ENCODE data around the gene BSCL2.
"Not testable (repeated sequence)": the region's sequence is repeated elsewhere in the genome, so short reads cannot be mapped to it uniquely, and the experiment has no call there.

The BSCL2 gene

DNA sequence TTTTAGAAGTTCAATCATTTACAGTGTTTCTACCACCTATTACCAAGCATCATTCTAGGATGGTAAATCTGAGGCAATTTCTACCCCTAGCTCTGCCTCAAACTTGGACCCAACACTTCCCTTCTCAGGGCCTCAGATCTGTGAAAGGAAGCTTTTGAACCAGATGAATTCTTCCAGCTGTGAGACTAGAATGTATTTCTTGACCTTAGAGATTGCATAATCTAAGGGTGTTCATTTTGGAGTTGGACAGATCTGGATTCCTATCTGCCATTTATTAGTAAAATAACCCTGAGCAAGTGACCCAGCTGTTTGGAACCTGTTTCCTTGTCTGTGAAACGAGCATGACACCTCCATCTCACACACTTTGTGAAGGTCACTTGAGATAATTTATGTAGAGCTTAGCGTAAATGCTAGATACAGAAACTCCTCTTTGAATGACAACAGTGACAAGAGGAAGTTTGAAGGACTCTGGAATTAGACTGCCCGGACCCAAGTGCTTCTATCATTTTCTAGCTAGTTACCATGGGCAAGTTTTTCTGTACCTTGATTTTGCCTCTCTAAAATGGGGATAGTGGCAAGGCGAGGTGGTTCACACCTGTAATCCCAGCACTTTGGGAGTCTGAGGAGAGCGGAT lies 50.3 kb downstream of the BSCL2 start:
- DNase-seq (ENCODE audit: low read depth), result no peak

GRCh38 chr11:62654297-62654696 lies 52.9 kb downstream of the BSCL2 start:
- DNase-seq (ENCODE audit: low read depth), result no peak

GRCh38 chr11:62652161-62653006 lies 54.8 kb downstream of the BSCL2 start:
- DNase-seq (ENCODE audit: low read depth), result no peak

DNA sequence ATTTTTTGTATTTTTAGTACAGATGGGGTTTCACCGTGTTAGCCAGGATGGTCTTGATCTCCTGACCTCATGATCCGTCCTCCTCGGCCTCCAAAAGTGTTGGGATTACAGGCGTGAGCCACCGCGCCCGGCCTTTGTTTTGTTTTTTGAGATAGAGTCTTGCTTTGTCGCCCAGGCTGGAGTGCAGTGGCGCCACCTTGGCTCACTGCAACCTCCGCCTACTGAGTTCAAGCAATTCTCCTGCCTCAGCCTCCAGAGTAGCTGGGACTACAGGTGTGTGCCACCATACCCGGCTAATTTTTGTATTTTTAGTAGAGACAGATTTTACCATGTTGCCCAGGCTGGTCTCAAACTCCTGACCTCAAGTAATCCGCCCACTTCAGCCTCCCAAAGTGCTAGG lies 56.9 kb downstream of the BSCL2 start:
- DNase-seq (ENCODE audit: low read depth), result not testable (repeated sequence)

DNA sequence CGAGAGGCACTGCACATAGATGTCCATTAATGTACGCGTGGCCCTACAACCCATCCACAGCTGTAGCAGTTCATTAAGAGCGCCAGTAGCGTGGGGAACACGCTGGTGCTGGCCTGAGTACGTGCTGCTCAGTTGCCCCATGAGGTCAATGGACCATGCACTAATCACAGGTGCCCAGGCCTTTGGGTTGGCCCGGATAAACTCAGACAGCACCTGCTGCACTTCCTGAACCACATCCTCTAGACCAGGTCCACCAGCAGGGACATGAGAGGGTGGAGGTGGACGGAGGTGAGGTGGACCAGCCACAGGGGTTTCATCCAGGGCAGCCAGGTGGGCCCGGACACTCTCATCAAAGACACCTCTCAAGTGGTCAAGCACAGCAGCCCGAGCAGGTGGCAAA lies 57.7 kb downstream of the BSCL2 start:
- DNase-seq (ENCODE audit: low read depth), result no peak

DNA sequence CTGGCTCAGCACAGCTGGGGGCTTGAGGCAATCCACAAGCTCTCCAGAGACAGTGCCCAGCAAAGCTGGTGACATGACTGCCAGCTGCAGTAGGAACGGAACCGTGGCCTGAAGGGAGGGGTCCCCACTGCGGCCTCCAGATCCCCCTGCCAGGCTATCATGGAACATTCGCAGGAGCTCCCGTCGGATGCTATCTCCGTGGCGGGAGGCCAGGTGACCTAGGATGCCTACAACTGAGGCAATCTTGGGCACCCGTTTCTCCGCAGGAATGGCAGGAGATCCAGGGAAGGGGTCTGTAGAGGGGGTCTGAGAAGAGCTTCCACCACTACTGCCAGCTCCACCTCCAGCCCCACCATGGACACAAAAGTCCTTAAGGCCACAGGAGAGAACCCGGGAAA lies 58.3 kb downstream of the BSCL2 start:
- no peak for DNase-seq (ENCODE audit: low read depth)

GRCh38 chr11:62648185-62648966 lies 58.8 kb downstream of the BSCL2 start:
- no peak for DNase-seq (ENCODE audit: low read depth)

DNA sequence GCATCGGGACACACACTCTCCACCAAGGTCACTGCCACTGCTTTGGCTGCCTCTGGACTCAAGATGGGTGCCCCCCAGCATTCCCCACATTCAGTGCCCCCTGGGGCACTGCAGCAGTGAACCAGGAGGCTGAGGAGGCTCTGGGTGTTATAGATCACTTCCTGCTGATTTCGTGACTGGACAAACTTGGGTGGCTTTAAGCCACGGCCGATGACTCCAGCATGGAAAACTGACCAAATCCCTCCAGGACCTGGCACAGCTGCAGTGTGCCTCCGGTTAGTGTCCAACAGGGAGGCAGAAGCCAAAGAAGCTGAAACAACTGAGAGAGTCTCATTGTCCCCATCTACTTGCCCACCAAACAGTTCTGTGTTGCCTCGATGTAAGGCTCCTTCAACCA lies 59.6 kb downstream of the BSCL2 start:
- DNase-seq (ENCODE audit: low read depth), result no peak

- no peak for DNase-seq (ENCODE audit: low read depth)
These were observed 60.2 kb downstream of the BSCL2 start for GRCh38 chr11:62646825-62647608.

DNA sequence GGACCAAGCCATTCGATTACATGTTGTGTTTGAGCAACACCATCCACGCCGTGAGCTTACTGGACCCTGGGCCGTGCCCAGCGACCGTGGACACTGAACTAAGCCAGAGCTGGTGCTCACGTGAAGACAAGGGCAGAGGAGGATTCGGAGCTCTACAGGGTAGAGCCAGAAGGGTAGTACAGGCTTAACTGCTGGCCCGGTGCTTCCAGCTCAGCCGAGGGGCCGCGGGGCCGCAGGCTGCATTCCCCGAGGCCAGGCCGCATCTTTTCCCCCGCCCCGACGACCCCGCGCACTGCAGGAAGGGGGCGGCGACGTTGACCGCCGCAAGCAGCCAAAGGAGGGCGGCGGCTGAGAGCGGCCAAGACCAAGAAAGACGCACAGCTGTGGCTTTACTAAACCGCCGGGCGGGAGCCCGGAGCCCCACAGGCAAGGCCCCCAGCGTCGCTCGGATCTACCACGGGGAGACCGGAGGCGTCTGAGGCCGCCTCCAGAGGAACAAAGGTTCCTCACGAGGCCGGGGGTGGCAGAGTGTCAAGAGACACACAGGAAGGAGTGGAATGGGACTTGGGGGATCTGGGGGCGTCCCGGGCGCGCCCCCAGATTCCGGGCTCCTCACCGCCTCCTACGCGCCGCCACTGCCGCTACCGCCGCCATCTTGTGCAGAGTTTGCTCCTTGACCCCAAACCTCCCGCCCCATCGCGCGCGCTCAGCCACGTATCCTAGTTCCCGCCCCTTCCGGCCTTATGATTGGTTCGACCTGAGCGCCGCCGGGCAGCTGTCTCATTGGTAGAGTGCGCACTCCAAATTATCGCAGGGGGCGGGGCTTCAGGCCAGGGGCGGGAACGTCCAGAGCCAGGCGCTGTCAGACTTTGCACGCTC lies 61.0 kb downstream of the BSCL2 start, which contains the start of gene GANAB:
Gene GANAB (minus strand): TSS at position 668 of the 879 bp plus-strand sequence. CDS start 14 bp downstream, at position 654.
- DNase-seq (ENCODE audit: low read depth), result peak; percentile 99

DNA sequence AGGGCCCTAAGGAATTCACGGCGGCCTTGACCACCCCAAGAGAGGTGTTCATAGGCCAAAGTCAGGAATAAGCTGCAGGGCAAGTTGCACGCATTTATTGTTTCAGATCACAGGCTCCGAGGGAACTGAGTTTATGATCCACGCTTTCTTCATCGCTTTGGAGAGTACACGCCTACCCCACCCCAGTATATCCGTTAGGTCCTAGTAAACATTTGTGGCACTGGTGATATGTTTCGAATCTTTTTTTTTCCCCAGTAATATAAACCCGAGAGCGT lies 61.6 kb downstream of the BSCL2 start:
- no peak for DNase-seq (ENCODE audit: low read depth)

GRCh38 chr11:62644220-62644619 lies 63.0 kb downstream of the BSCL2 start:
- DNase-seq (ENCODE audit: low read depth), result no peak
